ENCODE measurements around the gene NUMA1. TPM values are rescaled to one million over a fixed set of nuclear protein-coding genes. Genes with fewer than 3 reads are reported as not detected.

The NUMA1 gene
- polyA plus RNA-seq, 1 donor (not counting 4 experiments of a cell fraction or from before 2014, with no cell fraction given), result 38.8 TPM

GRCh38 chr11:72012091-72012630 lies 68.2 kb downstream of the NUMA1 start:
- Histone ChIP-seq H3K4me3 (ENCODE audit: control insufficient read depth in 2 of 3, extremely low read depth in 1 of 3, insufficient read depth in 2 of 3, low read depth in 1 of 3, low read length in 3 of 3) (no peak overlapping the region), H3K27me3 (ENCODE audit: control insufficient read depth, extremely low read depth, insufficient read depth, low read length) (no peaks in the 10 kb centered on the region), H3K4me2 (ENCODE audit: control insufficient read depth, extremely low read depth, insufficient read depth, low read depth, low read length) (no peak overlapping the region), H3K9me3 (ENCODE audit: control insufficient read depth, low read depth, low read length) (no peaks in the 10 kb centered on the region), H3K4me1 (ENCODE audit: control insufficient read depth, extremely low read depth, insufficient read depth, low read length) (peaks cover 19% of the 10 kb centered on the region), H3K9ac (ENCODE audit: control insufficient read depth, extremely low read depth, insufficient read depth, low read length) (no peak overlapping the region), H2AFZ (ENCODE audit: control insufficient read depth, low read length) (no peak overlapping the region), H3K27ac (ENCODE audit: control insufficient read depth, insufficient read depth, low read length) (no peak overlapping the region), H3K36me3 (ENCODE audit: control insufficient read depth in 2 of 2, extremely low read depth in 1 of 2, insufficient read depth in 2 of 2, low read length in 2 of 2) (peaks cover 52 to 53% of the 10 kb centered on the region in 2 experiments), H4K20me1 (ENCODE audit: control insufficient read depth, extremely low read depth, insufficient read depth, low read length) (peaks cover 5% of the 10 kb centered on the region), H3K9me1 (ENCODE audit: control insufficient read depth, extremely low read depth, insufficient read depth, low read length) (no peaks in the 10 kb centered on the region), H3K79me2 (ENCODE audit: control insufficient read depth, insufficient read depth, low read length) (peaks cover 8% of the 10 kb centered on the region)
- DNase-seq (ENCODE audit: low read depth, low spot score) (no peak), FAIRE-seq (no peak)
- TF ChIP-seq, protein P1, sequence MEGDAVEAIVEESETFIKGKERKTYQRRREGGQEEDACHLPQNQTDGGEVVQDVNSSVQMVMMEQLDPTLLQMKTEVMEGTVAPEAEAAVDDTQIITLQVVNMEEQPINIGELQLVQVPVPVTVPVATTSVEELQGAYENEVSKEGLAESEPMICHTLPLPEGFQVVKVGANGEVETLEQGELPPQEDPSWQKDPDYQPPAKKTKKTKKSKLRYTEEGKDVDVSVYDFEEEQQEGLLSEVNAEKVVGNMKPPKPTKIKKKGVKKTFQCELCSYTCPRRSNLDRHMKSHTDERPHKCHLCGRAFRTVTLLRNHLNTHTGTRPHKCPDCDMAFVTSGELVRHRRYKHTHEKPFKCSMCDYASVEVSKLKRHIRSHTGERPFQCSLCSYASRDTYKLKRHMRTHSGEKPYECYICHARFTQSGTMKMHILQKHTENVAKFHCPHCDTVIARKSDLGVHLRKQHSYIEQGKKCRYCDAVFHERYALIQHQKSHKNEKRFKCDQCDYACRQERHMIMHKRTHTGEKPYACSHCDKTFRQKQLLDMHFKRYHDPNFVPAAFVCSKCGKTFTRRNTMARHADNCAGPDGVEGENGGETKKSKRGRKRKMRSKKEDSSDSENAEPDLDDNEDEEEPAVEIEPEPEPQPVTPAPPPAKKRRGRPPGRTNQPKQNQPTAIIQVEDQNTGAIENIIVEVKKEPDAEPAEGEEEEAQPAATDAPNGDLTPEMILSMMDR (optimal IDR thresholded peaks at IDR 0.05 in 1 of 3, IDR thresholded peaks at IDR 0.05 in 1 of 3, conservative IDR thresholded peaks at IDR 0.05 in 1 of 3; ENCODE audit: extremely low read depth in 1 of 3, insufficient read depth in 2 of 3, low read length in 3 of 3), result no peak
- no peak for TF ChIP-seq EZH2 (IDR thresholded peaks at IDR 0.05; ENCODE audit: low read length)
- dilution Hi-C loops (cut with MboI; ENCODE audit: extremely low pct_ligation_motif_present, low sequenced_read_pairs), result no loop called here

DNA sequence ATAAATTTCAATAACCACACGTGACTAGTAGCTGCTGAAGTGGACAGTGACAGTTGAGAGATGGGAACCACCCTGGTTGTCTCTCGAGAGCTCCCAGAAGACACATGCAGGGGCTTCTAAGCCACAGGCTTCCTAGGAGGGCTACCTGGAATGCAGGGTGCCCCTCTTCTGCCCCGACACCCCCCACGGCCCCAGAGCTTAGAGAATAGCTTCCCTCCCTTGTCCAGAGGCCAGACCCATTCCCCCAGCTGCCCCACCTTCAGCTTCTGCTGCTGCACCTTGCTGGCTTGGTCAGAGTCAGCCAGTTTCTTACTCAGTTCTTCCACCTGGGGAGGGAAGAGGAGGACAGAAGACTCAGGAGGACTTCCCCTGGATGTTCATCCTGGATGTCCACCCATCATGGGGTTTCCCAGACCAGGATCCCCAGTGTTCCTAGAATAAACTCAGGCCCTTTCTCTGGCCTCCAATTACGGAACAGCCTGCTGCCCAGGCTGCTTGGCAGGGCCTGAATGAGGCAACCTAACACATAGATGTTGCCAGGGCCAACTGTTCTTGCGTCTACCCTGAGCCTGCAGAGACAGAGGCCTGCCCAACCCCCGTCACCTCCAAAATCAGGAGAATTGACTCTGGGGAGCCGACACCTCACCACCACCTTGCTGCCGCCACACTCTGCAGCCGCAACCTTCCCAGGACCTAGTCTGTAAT lies 69.7 kb downstream of the NUMA1 start:
- Histone ChIP-seq H3K27me3 (ENCODE audit: control insufficient read depth, extremely low read depth, insufficient read depth, low read length) (no peaks in the 10 kb centered on the region), H3K9me3 (ENCODE audit: control insufficient read depth, low read depth, low read length) (no peaks in the 10 kb centered on the region), H3K4me1 (ENCODE audit: control insufficient read depth, extremely low read depth, insufficient read depth, low read length) (peaks cover 19% of the 10 kb centered on the region), H3K27ac (ENCODE audit: control insufficient read depth, insufficient read depth, low read length) (no peak overlapping the region), H3K4me3 (ENCODE audit: control insufficient read depth in 2 of 3, extremely low read depth in 1 of 3, insufficient read depth in 2 of 3, low read depth in 1 of 3, low read length in 3 of 3) (no peak overlapping the region), H3K4me2 (ENCODE audit: control insufficient read depth, extremely low read depth, insufficient read depth, low read depth, low read length) (no peak overlapping the region), H3K9ac (ENCODE audit: control insufficient read depth, extremely low read depth, insufficient read depth, low read length) (no peak overlapping the region), H2AFZ (ENCODE audit: control insufficient read depth, low read length) (no peak overlapping the region), H3K36me3 (ENCODE audit: control insufficient read depth in 2 of 2, extremely low read depth in 1 of 2, insufficient read depth in 2 of 2, low read length in 2 of 2) (peaks cover 49 to 52% of the 10 kb centered on the region in 2 experiments), H3K79me2 (ENCODE audit: control insufficient read depth, insufficient read depth, low read length) (peaks cover 8% of the 10 kb centered on the region), H4K20me1 (ENCODE audit: control insufficient read depth, extremely low read depth, insufficient read depth, low read length) (peaks cover 5% of the 10 kb centered on the region), H3K9me1 (ENCODE audit: control insufficient read depth, extremely low read depth, insufficient read depth, low read length) (no peaks in the 10 kb centered on the region)
- dilution Hi-C loops (cut with MboI; ENCODE audit: extremely low pct_ligation_motif_present, low sequenced_read_pairs), result no loop called here
- FAIRE-seq (no peak), DNase-seq (ENCODE audit: low read depth, low spot score) (no peak)
- TF ChIP-seq EZH2 (IDR thresholded peaks at IDR 0.05; ENCODE audit: low read length), result no peak

Measured in keratinocyte (primary cell).